Right lung (tissue), 10 donors: Measurements from ENCODE around the gene PSG2. TPM values are rescaled to one million over a fixed set of nuclear protein-coding genes. Genes with fewer than 3 reads are reported as not detected.
"Not testable (repeated sequence)": the region's sequence is repeated elsewhere in the genome, so short reads cannot be mapped to it uniquely, and the experiment has no call there.

ENCODE experiments used
- DNase-seq, 2 donors: peaks; one replicate each; pipeline ENCODE4 v3.0.0-alpha.2; 2013
- long read RNA-seq, 8 donors: transcript quantifications; one replicate each; lab custom pipeline, GENCODE V29; 2026
- polyA plus RNA-seq, 5 donors: library from polyadenylated mRNA; unstranded; fragments of 120-200 nt; gene quantifications; one replicate each; pipeline versions ENCODE4 v1.2.1 to v1.2.3, GENCODE V29; 2013; ENCODE audit warnings: inconsistent platforms in 1 of 5, low replicate concordance in 1 of 5; ENCODE audit not compliant: insufficient read length in 5 of 5, insufficient read depth in 1 of 5

Gene PSG2
- polyA plus RNA-seq = under 1 TPM in 1 of 5 donors, not detected in 4; 0.50 TPM
- long read RNA-seq, donor 1, transcript PSG2-202 (6 exons, 1,538 nt) = major isoform, 9 of 9 reads
- long read RNA-seq, donor 1, partial matches to known transcripts = 0 of 9 reads
- long read RNA-seq, donor 1, other reads (novel, unspliced or antisense) = 0 of 9 reads
- long read RNA-seq, donor 2, partial matches to known transcripts = 0 of 1 reads
- long read RNA-seq, donor 2, other reads (novel, unspliced or antisense) = 0 of 1 reads
- long read RNA-seq, donor 3 = 0 reads
- long read RNA-seq, donor 4 = 0 reads
- long read RNA-seq, donor 5 = 0 reads
- long read RNA-seq, donor 6 = 0 reads
- long read RNA-seq, donor 7 = 0 reads
- long read RNA-seq, donor 8 = 0 reads

- not testable (repeated sequence) for DNase-seq
Measured at GRCh38 chr19:43082601-43083000, at the start of gene PSG2. Gene PSG2 (minus strand): TSS chr19:43082701. CDS start chr19:43082569, 132 bp downstream.

- peak in 1 of 2 donors; percentile 19 for DNase-seq
Measured at GRCh38 chr19:43131281-43131842, 48.9 kb upstream of the PSG2 start.

GRCh38 chr19:43129197-43129596 lies 46.7 kb upstream of the PSG2 start:
- DNase-seq = not testable (repeated sequence)

GRCh38 chr19:43127336-43127735 lies 44.8 kb upstream of the PSG2 start:
- not testable (repeated sequence) for DNase-seq

GRCh38 chr19:43126720-43127119 lies 44.2 kb upstream of the PSG2 start:
- DNase-seq = no peak

GRCh38 chr19:43124360-43124759 lies 41.9 kb upstream of the PSG2 start:
- no peak for DNase-seq

GRCh38 chr19:43120433-43121026 lies 38.0 kb upstream of the PSG2 start:
- DNase-seq = not testable (repeated sequence)

- DNase-seq = not testable (repeated sequence)
Measured at GRCh38 chr19:43119526-43119925, 37.0 kb upstream of the PSG2 start.

- DNase-seq = not testable (repeated sequence)
Measured at GRCh38 chr19:43116421-43116820, 33.9 kb upstream of the PSG2 start.

GRCh38 chr19:43115548-43115947 lies 33.0 kb upstream of the PSG2 start:
- DNase-seq = not testable (repeated sequence)

- DNase-seq = not testable (repeated sequence)
Measured at GRCh38 chr19:43115064-43115463, 32.6 kb upstream of the PSG2 start.

- DNase-seq = not testable (repeated sequence)
Measured at GRCh38 chr19:43114626-43115025, 32.1 kb upstream of the PSG2 start.

- not testable (repeated sequence) for DNase-seq
Measured at GRCh38 chr19:43107401-43107800, 24.9 kb upstream of the PSG2 start.

- no peak for DNase-seq
Measured at GRCh38 chr19:43105496-43105895, 23.0 kb upstream of the PSG2 start.

- not testable (repeated sequence) for DNase-seq
Measured at GRCh38 chr19:43104215-43104850, 21.8 kb upstream of the PSG2 start.

GRCh38 chr19:43101950-43102349 lies 19.4 kb upstream of the PSG2 start:
- no peak for DNase-seq

GRCh38 chr19:43098416-43098815 lies 15.9 kb upstream of the PSG2 start:
- not testable (repeated sequence) for DNase-seq

- DNase-seq = not testable (repeated sequence)
Measured at GRCh38 chr19:43087702-43088340, 5.3 kb upstream of the PSG2 start.

- not testable (repeated sequence) for DNase-seq
Measured at GRCh38 chr19:43085796-43086530, 3.5 kb upstream of the PSG2 start.

GRCh38 chr19:43084196-43084832 lies 1.8 kb upstream of the PSG2 start:
- DNase-seq = not testable (repeated sequence)
